Gastrocnemius medialis (tissue), 4 donors: Measurements from ENCODE around the gene TPRA1.

Experiments used
- CTCF ChIP-seq, 5 experiments: fragments of 450-650 bp in 3 of 5; fragments of 200-600 bp in 2 of 5; sonication (generic) in 2 of 5; IDR thresholded peaks in 4 of 5; conservative IDR thresholded peaks in 1 of 5; 1 replicate in 4 of 5; 2 replicates in 1 of 5; pipeline ENCODE4 v1.5.1; 2016 to 2019; ENCODE audit warnings: antibody characterized with exemption in 5 of 5, mild to moderate bottlenecking in 3 of 5, moderate library complexity in 3 of 5
- POLR2A ChIP-seq, 2 donors: fragments of 450-650 bp; IDR thresholded peaks; one replicate each; pipeline ENCODE4 v1.6.1; 2017; ENCODE audit warnings: antibody characterized with exemption in 2 of 2, mild to moderate bottlenecking in 2 of 2, moderate library complexity in 2 of 2

DNA sequence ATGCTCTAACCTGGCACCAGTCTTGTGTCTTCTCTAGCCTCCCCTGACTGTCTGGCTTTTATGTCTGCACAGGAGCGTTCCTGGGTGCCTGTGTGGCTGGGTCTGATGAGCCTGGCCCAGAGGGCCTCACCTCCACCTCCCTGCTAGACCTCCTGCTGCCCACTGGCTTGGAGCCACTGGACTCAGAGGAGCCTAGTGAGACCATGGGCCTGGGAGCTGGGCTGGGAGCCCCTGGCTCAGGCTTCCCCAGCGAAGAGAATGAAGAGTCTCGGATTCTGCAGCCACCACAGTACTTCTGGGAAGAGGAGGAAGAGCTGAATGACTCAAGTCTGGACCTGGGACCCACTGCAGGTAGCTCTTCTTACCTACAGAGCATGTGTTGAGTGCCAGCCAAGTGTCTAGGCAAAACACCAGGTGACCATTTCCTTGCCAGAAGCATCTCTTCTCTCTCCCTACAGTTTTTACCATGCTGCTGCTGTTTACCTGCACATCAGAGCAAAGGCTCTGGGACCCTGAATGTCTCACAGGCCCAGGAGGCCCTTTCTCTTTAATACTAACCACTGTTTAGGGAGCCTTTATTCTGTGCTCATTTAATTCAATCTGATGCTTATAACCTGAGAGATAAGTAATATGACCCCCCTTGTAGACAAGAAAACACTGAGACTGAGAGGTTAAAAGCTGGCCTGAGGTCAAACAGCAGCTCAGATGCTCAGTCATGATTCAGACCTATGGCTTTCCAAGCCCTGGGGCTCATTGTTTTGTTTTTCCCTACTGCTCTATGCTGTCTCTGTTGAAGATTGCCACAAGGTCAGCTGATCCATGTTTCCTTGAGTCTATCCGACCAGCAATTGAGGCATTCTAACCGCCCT is 48.9 kb upstream of the TPRA1 start:
- no peak for TF ChIP-seq CTCF (IDR thresholded peaks at IDR 0.05 in 4 of 5, conservative IDR thresholded peaks at IDR 0.05 in 1 of 5)
- TF ChIP-seq POLR2A (IDR thresholded peaks at IDR 0.05): no peak
